ENCODE results near the gene RP2. TPM values are rescaled to one million over a fixed set of nuclear protein-coding genes. Genes with fewer than 3 reads are reported as not detected.

Gene RP2
- total RNA-seq, 1 experiment from 2014 or later = 15.0 TPM

DNA sequence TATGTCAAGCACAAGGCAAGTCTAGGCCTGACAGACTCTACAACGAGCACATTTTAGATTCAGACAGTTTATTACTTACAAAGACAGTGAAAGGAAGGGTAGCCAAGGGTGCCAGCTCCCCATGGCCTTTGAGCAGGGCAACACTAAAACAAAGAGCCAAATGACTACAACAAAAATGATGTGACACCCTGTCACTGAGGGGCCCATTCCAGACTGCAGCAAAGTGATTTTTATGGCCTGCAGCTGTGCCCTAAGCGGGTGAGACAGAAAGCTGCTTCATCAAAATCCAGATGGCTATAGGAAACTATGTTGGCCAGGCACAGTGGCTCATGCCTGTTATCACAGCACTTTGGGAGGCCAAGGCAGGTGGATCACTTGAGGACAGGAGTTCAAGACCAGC lies 13.4 kb upstream of the RP2 start:
- Histone ChIP-seq H3K4me3 (no peak overlapping the region), H3K36me3 (no peaks in the 10 kb centered on the region), H3K27ac (no peak overlapping the region), H3K4me1 (no peaks in the 10 kb centered on the region), H3K9me3 (replicated peaks) (no peaks in the 10 kb centered on the region), H3K27me3 (no peaks in the 10 kb centered on the region)
- DNase-seq = no peak

GRCh38 chrX:46831765-46832327 lies 5.0 kb upstream of the RP2 start:
- H3K4me3 ChIP-seq = no peak overlapping the region

DNA sequence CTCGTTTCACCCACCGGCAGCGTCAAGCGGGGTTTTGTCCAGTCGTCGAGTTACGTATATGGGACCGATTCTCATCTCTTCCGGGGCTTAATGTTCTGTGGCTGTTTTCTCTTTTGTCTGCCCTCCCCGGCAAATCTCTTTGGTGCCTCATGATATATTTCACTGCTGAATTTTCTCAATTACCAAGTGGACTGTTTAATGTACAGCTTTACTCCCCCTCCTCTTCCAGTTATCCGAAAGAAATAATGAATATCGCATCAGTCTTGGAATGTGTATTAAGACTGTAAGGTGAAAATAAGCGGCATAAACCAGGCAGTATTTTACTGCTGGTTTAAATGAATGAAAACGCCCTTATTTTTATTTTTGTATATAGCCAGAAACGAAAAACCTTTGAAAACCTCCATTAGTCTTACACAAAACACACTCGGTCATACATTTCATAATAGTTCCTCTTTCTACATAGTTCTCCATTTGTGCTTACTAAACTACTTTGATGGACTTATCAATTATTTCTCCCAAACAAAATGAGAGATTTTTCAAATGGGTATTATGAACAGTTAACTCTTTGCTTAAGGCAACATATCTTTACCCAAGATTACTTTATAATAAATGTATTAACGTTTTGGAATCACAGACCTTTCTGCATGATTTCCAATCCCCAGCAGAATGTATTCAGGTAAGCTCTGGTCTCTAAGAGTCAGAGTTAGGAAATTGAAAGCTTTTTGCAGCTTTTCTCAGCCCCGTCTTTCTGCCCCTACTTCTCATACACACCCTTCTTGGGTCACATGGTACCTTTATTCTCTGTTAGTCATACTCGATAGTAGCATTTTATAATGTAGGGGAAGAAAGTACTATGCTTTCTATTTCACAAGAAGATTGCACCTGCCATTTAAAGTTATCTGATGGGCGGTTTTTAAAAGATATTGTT lies 979 bp downstream of the RP2 start:
- Histone ChIP-seq H3K4me3 (peak overlapping the region; percentile 71), H3K4me1 (no peaks in the 10 kb centered on the region), H3K27me3 (no peaks in the 10 kb centered on the region), H3K27ac (peak overlapping the region; percentile 70), H3K36me3 (no peaks in the 10 kb centered on the region), H3K9me3 (replicated peaks) (no peaks in the 10 kb centered on the region)
- DNase-seq = no peak

More at GRCh38 chrX:46831765-46832327, 5.0 kb upstream of the RP2 start:
- no peaks in the 10 kb centered on the region for H3K36me3 ChIP-seq
- no peaks in the 10 kb centered on the region for H3K4me1 ChIP-seq
- H3K27ac ChIP-seq = no peak overlapping the region
- DNase-seq = no peak
- no peaks in the 10 kb centered on the region for H3K9me3 ChIP-seq (replicated peaks)
- H3K27me3 ChIP-seq = no peaks in the 10 kb centered on the region

DNA sequence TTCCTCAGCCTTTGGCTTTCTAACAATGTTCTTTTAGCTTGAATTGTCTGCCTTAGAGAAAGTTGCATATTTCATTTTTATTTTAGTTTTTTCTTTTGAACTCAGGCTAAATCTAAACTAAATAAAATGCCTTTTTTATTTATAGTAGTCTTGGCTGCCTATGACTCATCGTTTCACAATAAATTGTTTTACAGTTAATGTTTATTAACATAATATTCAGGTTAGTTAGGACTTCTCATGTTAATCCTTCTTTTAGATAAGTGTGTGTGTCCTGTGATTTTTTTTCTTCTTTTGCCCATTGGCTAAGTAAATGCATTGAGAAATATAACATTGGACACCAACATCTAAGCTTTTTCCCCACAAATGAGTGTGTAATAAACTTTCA lies 1.6 kb downstream of the RP2 start:
- no peaks in the 10 kb centered on the region for H3K27me3 ChIP-seq
- H3K27ac ChIP-seq = no peak overlapping the region
- no peaks in the 10 kb centered on the region for H3K4me1 ChIP-seq
- peak overlapping the region; percentile 71 for H3K4me3 ChIP-seq
- no peak for DNase-seq
- H3K36me3 ChIP-seq = no peaks in the 10 kb centered on the region
- H3K9me3 ChIP-seq (replicated peaks) = no peaks in the 10 kb centered on the region

GRCh38 chrX:46838974-46839480 lies 2.2 kb downstream of the RP2 start:
- H3K4me1 ChIP-seq = no peaks in the 10 kb centered on the region
- H3K27me3 ChIP-seq = no peaks in the 10 kb centered on the region
- no peaks in the 10 kb centered on the region for H3K9me3 ChIP-seq (replicated peaks)
- DNase-seq = no peak
- no peaks in the 10 kb centered on the region for H3K36me3 ChIP-seq
- no peak overlapping the region for H3K4me3 ChIP-seq
- H3K27ac ChIP-seq = no peak overlapping the region

DNA sequence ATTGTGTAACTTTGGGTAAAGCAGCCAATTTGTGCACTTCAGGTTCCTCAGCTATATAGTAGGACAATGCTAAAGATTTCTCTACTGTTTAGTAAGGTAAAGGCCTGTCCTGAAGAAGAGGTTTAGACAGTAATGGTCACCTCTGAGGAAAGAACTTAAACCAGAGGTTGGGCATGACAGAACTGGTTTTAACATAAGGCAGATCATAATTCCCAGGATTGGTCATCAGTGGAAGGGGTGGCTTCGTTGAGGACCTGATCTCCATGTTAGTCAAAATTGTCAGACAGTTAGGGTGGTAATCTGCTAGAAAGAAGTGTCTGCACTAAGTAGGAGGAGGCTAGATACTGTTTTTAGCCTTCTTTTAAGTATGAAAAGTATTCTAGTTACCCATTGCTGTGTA lies 4.1 kb downstream of the RP2 start:
- H3K9me3 ChIP-seq (replicated peaks) = no peaks in the 10 kb centered on the region
- H3K4me3 ChIP-seq = no peak overlapping the region
- no peaks in the 10 kb centered on the region for H3K36me3 ChIP-seq
- DNase-seq = no peak
- H3K27ac ChIP-seq = no peak overlapping the region
- no peaks in the 10 kb centered on the region for H3K27me3 ChIP-seq
- H3K4me1 ChIP-seq = no peaks in the 10 kb centered on the region

DNA sequence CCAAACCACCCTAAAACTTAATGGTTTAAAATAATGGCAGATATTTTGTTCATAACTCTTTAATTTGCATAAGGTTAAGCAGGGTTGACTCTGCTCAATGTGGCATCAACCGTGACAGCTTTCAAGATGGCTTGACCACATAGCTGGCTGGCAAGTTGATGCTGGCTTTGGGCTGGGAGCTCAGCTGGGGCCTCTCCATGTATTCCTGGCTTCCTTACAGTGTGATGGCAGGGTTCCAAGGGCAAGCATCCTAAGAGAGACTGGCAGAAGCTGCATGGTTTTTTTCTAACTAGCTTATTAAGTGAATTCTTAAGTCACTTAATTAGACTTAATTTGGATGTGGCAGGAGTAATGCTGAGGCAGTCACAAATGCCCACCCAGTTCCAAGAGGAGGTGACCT lies 4.5 kb downstream of the RP2 start:
- no peak overlapping the region for H3K4me3 ChIP-seq

DNA sequence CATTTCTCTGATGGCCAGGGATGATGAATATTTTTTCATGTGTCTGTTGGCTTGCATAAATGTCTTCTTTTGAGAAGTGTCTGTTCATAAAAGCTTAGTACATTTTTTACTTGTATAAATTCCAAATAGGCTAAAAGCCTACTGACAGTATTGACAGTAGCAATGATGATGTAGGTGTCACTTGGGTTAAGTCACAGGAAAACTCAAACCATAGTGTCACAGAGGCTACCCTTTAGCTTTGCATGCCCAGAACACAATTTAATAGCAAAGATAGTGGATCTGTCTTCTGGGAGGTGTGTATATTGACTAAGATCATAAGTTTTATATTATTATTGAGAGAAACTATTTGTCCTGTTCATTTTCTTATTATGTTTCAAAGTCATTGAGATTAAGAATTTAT lies 8.1 kb downstream of the RP2 start:
- Histone ChIP-seq H3K4me1 (no peaks in the 10 kb centered on the region), H3K9me3 (replicated peaks) (no peaks in the 10 kb centered on the region), H3K4me3 (no peak overlapping the region), H3K27me3 (no peaks in the 10 kb centered on the region), H3K27ac (no peak overlapping the region), H3K36me3 (no peaks in the 10 kb centered on the region)
- no peak for DNase-seq

More for the DNA sequence above, 4.5 kb downstream of the RP2 start:
- no peaks in the 10 kb centered on the region for H3K36me3 ChIP-seq
- no peak overlapping the region for H3K27ac ChIP-seq
- H3K27me3 ChIP-seq = no peaks in the 10 kb centered on the region
- DNase-seq = no peak
- no peaks in the 10 kb centered on the region for H3K4me1 ChIP-seq
- H3K9me3 ChIP-seq (replicated peaks) = no peaks in the 10 kb centered on the region

DNA sequence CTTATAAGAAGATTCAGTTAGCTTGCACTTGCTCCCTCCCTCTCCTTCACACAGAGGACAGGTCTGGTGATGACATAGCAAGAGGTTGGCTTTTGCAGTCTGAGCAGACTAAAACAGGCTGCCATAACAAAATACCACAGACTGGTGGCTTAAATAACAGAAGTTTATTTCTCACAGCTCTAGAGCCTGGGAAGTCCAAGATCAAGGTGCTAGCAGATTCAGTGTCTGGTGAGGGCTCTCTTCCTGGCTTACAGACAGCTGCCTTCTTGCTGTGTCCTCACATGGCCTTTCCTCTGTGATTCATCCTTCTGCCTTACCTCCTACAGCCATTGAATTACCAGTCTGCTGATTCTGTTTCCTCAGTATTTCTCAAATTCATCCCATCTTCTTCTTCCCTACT lies 13.1 kb downstream of the RP2 start:
- Histone ChIP-seq H3K36me3 (no peaks in the 10 kb centered on the region), H3K9me3 (replicated peaks) (no peaks in the 10 kb centered on the region), H3K27me3 (no peaks in the 10 kb centered on the region), H3K4me3 (no peak overlapping the region), H3K27ac (no peak overlapping the region), H3K4me1 (no peaks in the 10 kb centered on the region)
- DNase-seq = peak; percentile 2 to 4

GRCh38 chrX:46850771-46851170 lies 13.9 kb downstream of the RP2 start:
- H3K27ac ChIP-seq = no peak overlapping the region
- DNase-seq = no peak
- no peaks in the 10 kb centered on the region for H3K36me3 ChIP-seq
- H3K9me3 ChIP-seq (replicated peaks) = no peaks in the 10 kb centered on the region
- H3K4me3 ChIP-seq = no peak overlapping the region
- no peaks in the 10 kb centered on the region for H3K27me3 ChIP-seq
- no peaks in the 10 kb centered on the region for H3K4me1 ChIP-seq

GRCh38 chrX:46856483-46856882 lies 19.6 kb downstream of the RP2 start:
- Histone ChIP-seq H3K9me3 (replicated peaks) (no peaks in the 10 kb centered on the region), H3K4me1 (no peaks in the 10 kb centered on the region), H3K27ac (no peak overlapping the region), H3K27me3 (no peaks in the 10 kb centered on the region), H3K36me3 (no peaks in the 10 kb centered on the region), H3K4me3 (no peak overlapping the region)
- no peak for DNase-seq

DNA sequence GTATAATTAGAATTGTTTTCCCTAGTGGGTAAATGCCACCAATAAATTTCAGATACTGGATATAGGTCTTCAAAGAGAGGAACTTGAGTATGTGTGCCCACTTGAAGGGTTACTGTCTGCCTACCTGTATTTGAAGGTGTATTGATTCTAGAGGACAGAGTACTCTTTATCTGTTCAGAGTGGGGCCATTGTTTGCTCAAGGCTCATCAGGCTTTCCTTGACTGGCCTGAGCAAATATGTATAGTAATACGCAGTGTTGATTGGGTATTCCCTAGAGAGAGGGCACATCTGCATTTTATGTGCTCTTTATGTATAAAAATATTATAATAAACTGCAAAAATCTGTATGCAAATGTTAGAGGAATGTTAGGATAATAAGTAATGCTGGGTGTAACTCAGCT lies 23.7 kb downstream of the RP2 start:
- Histone ChIP-seq H3K9me3 (replicated peaks) (no peaks in the 10 kb centered on the region), H3K27me3 (no peaks in the 10 kb centered on the region), H3K4me3 (no peak overlapping the region), H3K4me1 (no peaks in the 10 kb centered on the region), H3K36me3 (no peaks in the 10 kb centered on the region), H3K27ac (no peak overlapping the region)
- DNase-seq = no peak

- Histone ChIP-seq H3K9me3 (replicated peaks) (no peaks in the 10 kb centered on the region), H3K27me3 (no peaks in the 10 kb centered on the region), H3K4me1 (no peaks in the 10 kb centered on the region), H3K4me3 (no peak overlapping the region), H3K27ac (no peak overlapping the region), H3K36me3 (no peaks in the 10 kb centered on the region)
- no peak for DNase-seq
Observed at GRCh38 chrX:46863072-46863471, 26.2 kb downstream of the RP2 start.

- H3K27ac ChIP-seq = no peak overlapping the region
- no peak for DNase-seq
- no peaks in the 10 kb centered on the region for H3K4me1 ChIP-seq
- H3K4me3 ChIP-seq = no peak overlapping the region
- no peaks in the 10 kb centered on the region for H3K27me3 ChIP-seq
- H3K9me3 ChIP-seq (replicated peaks) = no peaks in the 10 kb centered on the region
- no peaks in the 10 kb centered on the region for H3K36me3 ChIP-seq
Observed at GRCh38 chrX:46864606-46865005, 27.8 kb downstream of the RP2 start.

DNA sequence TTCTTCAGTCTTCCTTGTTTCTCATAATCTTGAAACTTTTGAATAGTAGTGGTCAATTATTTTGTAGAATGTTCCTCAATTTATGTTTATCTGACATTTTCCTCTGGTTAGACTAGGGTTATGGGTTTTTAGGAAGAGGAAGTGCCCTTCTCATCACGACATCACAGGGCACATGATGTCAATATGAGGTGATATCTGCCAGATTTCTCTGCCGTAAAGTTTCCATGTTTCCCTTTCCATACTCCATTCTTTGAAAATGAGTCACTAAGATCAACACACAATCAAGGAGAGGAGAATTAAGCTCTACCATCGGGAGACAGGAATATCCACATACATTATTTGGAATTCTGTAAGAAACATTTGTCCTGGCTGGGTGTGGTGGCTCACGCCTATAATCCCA lies 28.4 kb downstream of the RP2 start:
- Histone ChIP-seq H3K4me1 (no peaks in the 10 kb centered on the region), H3K36me3 (no peaks in the 10 kb centered on the region)
- DNase-seq = no peak

More for the DNA sequence above, 28.4 kb downstream of the RP2 start:
- H3K4me3 ChIP-seq = no peak overlapping the region
- H3K27me3 ChIP-seq = no peaks in the 10 kb centered on the region
- no peak overlapping the region for H3K27ac ChIP-seq
- no peaks in the 10 kb centered on the region for H3K9me3 ChIP-seq (replicated peaks)

Measured in SJCRH30 (cell line).